Right lobe of liver (tissue), 4 donors: ENCODE data around the gene OGFOD3.

Source experiments
- POLR2A ChIP-seq: fragments of 450-650 bp; IDR thresholded peaks from one replicate; pipeline ENCODE4 v1.6.1; 2017; ENCODE audit warnings: antibody characterized with exemption, mild to moderate bottlenecking
- TF ChIP-seq, protein P1 (sequence below), 4 donors: fragments of 200-600 bp in 3 of 4; fragments of 450-650 bp in 1 of 4; IDR thresholded peaks; one replicate each; pipeline versions ENCODE4 v1.5.1 to v1.8.0; 2016 to 2022; ENCODE audit warnings: antibody characterized with exemption in 4 of 4, mild to moderate bottlenecking in 2 of 4
- donor health status: DM: no; HTN: no; CAD: no.
- donor health status: DM: no; HTN: no; CAD: no.
- donor health status: DM: no; HTN: yes; CAD: no.

GRCh38 chr17:82458885-82459424 lies 40.6 kb upstream of the OGFOD3 start:
- TF ChIP-seq, protein P1, sequence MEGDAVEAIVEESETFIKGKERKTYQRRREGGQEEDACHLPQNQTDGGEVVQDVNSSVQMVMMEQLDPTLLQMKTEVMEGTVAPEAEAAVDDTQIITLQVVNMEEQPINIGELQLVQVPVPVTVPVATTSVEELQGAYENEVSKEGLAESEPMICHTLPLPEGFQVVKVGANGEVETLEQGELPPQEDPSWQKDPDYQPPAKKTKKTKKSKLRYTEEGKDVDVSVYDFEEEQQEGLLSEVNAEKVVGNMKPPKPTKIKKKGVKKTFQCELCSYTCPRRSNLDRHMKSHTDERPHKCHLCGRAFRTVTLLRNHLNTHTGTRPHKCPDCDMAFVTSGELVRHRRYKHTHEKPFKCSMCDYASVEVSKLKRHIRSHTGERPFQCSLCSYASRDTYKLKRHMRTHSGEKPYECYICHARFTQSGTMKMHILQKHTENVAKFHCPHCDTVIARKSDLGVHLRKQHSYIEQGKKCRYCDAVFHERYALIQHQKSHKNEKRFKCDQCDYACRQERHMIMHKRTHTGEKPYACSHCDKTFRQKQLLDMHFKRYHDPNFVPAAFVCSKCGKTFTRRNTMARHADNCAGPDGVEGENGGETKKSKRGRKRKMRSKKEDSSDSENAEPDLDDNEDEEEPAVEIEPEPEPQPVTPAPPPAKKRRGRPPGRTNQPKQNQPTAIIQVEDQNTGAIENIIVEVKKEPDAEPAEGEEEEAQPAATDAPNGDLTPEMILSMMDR (IDR thresholded peaks at IDR 0.05): no peak
- TF ChIP-seq POLR2A: no peak
